ENCODE data around the gene CCDC184.

CCDC184 gene

GRCh38 chr12:48175613-48176416 lies 7.6 kb upstream of the CCDC184 start:
- no peaks in the 10 kb centered on the region for H3K79me2 ChIP-seq (ENCODE audit: insufficient read depth, low read length)
- H3K27ac ChIP-seq (ENCODE audit: low read depth, low read length, poor library complexity, severe bottlenecking): no peak overlapping the region
- H2AFZ ChIP-seq (ENCODE audit: low read length): no peak overlapping the region
- no peaks in the 10 kb centered on the region for H3K4me1 ChIP-seq (ENCODE audit: insufficient read depth, low read length, severe bottlenecking)
- no peaks in the 10 kb centered on the region for H3K9me2 ChIP-seq (ENCODE audit: low read depth, low read length)
- H4K20me1 ChIP-seq (ENCODE audit: insufficient read depth, low read length): no peaks in the 10 kb centered on the region
- peaks cover 3% of the 10 kb centered on the region; the same call in 1 of the 2 replicates for H3K27me3 ChIP-seq (ENCODE audit: insufficient read depth, low read length)
- no peaks in the 10 kb centered on the region for H3K36me3 ChIP-seq (ENCODE audit: insufficient read depth, low read length)
- no peak overlapping the region for H3K4me3 ChIP-seq (ENCODE audit: low read depth, low read length, poor library complexity, severe bottlenecking)
- H3F3A ChIP-seq (ENCODE audit: insufficient read depth, low read length): no peaks in the 10 kb centered on the region
- H3K4me2 ChIP-seq (ENCODE audit: low read length): no peak overlapping the region
- no peaks in the 10 kb centered on the region for H3K9me3 ChIP-seq (ENCODE audit: low read length)
- TF ChIP-seq CTCF (IDR thresholded peaks at IDR 0.05; ENCODE audit: low read length) (no peak), EZH2 (IDR thresholded peaks at IDR 0.05; ENCODE audit: borderline replicate concordance, low read length) (no peak)
- H3K9ac ChIP-seq (ENCODE audit: low read length): no peak overlapping the region

- no peak overlapping the region for H3K4me2 ChIP-seq (ENCODE audit: low read length)
- no peaks in the 10 kb centered on the region for H3F3A ChIP-seq (ENCODE audit: insufficient read depth, low read length)
- H4K20me1 ChIP-seq (ENCODE audit: insufficient read depth, low read length): no peaks in the 10 kb centered on the region
- no peaks in the 10 kb centered on the region for H3K9me3 ChIP-seq (ENCODE audit: low read length)
- H3K4me3 ChIP-seq (ENCODE audit: low read depth, low read length, poor library complexity, severe bottlenecking): no peak overlapping the region
- no peak overlapping the region for H3K9ac ChIP-seq (ENCODE audit: low read length)
- no peaks in the 10 kb centered on the region for H3K9me2 ChIP-seq (ENCODE audit: low read depth, low read length)
- H2AFZ ChIP-seq (ENCODE audit: low read length): no peak overlapping the region
- no peaks in the 10 kb centered on the region for H3K36me3 ChIP-seq (ENCODE audit: insufficient read depth, low read length)
- TF ChIP-seq CTCF (IDR thresholded peaks at IDR 0.05; ENCODE audit: low read length): no peak
- TF ChIP-seq EZH2 (IDR thresholded peaks at IDR 0.05; ENCODE audit: borderline replicate concordance, low read length): no peak
- no peaks in the 10 kb centered on the region for H3K4me1 ChIP-seq (ENCODE audit: insufficient read depth, low read length, severe bottlenecking)
- H3K27me3 ChIP-seq (ENCODE audit: insufficient read depth, low read length): peaks cover 3% of the 10 kb centered on the region; the same call in 1 of the 2 replicates
- H3K27ac ChIP-seq (ENCODE audit: low read depth, low read length, poor library complexity, severe bottlenecking): no peak overlapping the region
- no peaks in the 10 kb centered on the region for H3K79me2 ChIP-seq (ENCODE audit: insufficient read depth, low read length)
Observed at GRCh38 chr12:48176417-48176751, 7.1 kb upstream of the CCDC184 start.

GRCh38 chr12:48177982-48178381 lies 5.5 kb upstream of the CCDC184 start:
- H3K36me3 ChIP-seq (ENCODE audit: insufficient read depth, low read length): no peaks in the 10 kb centered on the region
- peaks cover 3% of the 10 kb centered on the region; the same call in 1 of the 2 replicates for H3K27me3 ChIP-seq (ENCODE audit: insufficient read depth, low read length)
- no peak overlapping the region for H3K4me2 ChIP-seq (ENCODE audit: low read length)
- no peaks in the 10 kb centered on the region for H3K9me2 ChIP-seq (ENCODE audit: low read depth, low read length)
- H3K4me1 ChIP-seq (ENCODE audit: insufficient read depth, low read length, severe bottlenecking): peaks cover 7% of the 10 kb centered on the region
- H4K20me1 ChIP-seq (ENCODE audit: insufficient read depth, low read length): no peaks in the 10 kb centered on the region
- H3K4me3 ChIP-seq (ENCODE audit: low read depth, low read length, poor library complexity, severe bottlenecking): no peak overlapping the region
- H3F3A ChIP-seq (ENCODE audit: insufficient read depth, low read length): no peaks in the 10 kb centered on the region
- H3K27ac ChIP-seq (ENCODE audit: low read depth, low read length, poor library complexity, severe bottlenecking): no peak overlapping the region
- H3K9ac ChIP-seq (ENCODE audit: low read length): no peak overlapping the region
- no peaks in the 10 kb centered on the region for H3K79me2 ChIP-seq (ENCODE audit: insufficient read depth, low read length)
- H2AFZ ChIP-seq (ENCODE audit: low read length): no peak overlapping the region
- TF ChIP-seq CTCF (IDR thresholded peaks at IDR 0.05; ENCODE audit: low read length) (no peak), EZH2 (IDR thresholded peaks at IDR 0.05; ENCODE audit: borderline replicate concordance, low read length) (no peak)
- H3K9me3 ChIP-seq (ENCODE audit: low read length): no peaks in the 10 kb centered on the region
